Mucosa of stomach (tissue), 1 donor: ENCODE data around the gene TGFBR3.

Experiments used
- H3K27me3 ChIP-seq: one replicate; pipeline ENCODE4 v1.7.0; 2013; ENCODE audit warnings: mild to moderate bottlenecking, low read length; ENCODE audit not compliant: control insufficient read depth, insufficient read depth
- H3K36me3 ChIP-seq: one replicate; pipeline ENCODE4 v1.7.0; 2013; ENCODE audit warnings: low read length; ENCODE audit not compliant: control insufficient read depth, insufficient read depth
- H3K4me1 ChIP-seq: one replicate; pipeline ENCODE4 v1.7.0; 2013; ENCODE audit warnings: mild to moderate bottlenecking, low read length; ENCODE audit not compliant: control insufficient read depth, insufficient read depth
- H3K4me3 ChIP-seq: one replicate; pipeline ENCODE4 v1.7.0; 2013; ENCODE audit warnings: low read length
- H3K9ac ChIP-seq: one replicate; pipeline ENCODE4 v1.7.0; 2013; ENCODE audit warnings: mild to moderate bottlenecking, low read length, moderate library complexity
- H3K9me3 ChIP-seq: one replicate; pipeline ENCODE4 v1.7.0; 2013; ENCODE audit warnings: mild to moderate bottlenecking, low read length, moderate library complexity; ENCODE audit not compliant: control insufficient read depth
- donor health status: Pancreatic carcinoma.

The TGFBR3 gene

DNA sequence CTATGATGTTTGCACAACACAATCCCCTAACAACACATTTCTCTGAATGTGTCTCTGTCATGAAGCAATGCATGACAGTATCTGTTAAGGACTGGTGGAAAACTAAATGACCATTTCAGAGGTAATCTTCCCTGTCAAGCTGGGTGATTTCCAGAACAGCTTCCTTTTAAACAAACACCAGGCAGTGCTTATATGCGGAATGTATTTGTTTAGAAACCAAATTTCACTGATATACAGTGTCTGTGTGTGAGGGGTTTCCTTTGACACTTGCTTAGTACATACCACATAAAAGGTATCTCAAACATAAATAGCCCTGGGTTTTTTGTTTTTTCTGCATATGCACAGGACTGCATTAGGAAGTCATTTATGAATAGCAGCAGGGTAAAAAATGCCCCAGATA is 95.6 kb downstream of the TGFBR3 start:
- Histone ChIP-seq H3K9me3 (no peaks in the 10 kb centered on the region), H3K9ac (no peak overlapping the region), H3K36me3 (no peaks in the 10 kb centered on the region), H3K4me1 (peaks cover 11% of the 10 kb centered on the region), H3K4me3 (no peak overlapping the region), H3K27me3 (no peaks in the 10 kb centered on the region)

DNA sequence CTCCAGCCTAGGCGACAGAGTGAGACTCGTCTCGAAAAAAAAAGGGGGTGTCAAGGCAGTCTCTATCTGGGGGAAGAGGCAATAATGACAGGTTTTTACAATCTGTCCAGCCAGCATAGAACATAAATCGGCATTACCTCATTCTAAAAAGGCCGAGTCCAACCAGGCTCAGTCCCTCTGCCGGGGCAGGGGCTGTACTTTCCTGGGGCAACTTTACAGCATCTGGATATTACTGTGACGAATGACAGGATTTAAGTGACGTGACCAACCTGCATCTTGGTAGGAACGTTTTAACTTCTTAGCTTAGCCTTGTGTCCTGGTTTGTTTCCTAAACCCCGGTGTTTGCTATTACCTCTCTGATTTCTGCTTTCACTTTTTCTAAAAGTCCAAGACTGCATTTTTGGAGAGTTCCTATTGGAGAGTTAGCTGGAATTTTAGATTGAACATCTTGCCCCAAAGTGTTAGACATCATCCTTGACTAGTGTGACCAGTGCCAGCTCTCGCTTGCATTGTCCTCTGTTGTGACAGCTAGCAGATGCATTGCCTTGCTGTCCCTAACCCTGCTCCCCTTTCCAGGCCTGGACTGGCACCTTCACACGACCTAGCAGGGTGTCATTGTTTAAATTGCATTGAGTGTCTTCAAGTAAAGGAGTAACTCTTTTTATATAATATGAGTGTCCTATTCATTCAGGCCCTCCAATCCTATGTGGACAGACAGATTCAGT is 96.5 kb downstream of the TGFBR3 start:
- peaks cover 11% of the 10 kb centered on the region for H3K4me1 ChIP-seq
- H3K4me3 ChIP-seq, result no peak overlapping the region
- no peak overlapping the region for H3K9ac ChIP-seq
- H3K27me3 ChIP-seq, result no peaks in the 10 kb centered on the region
- no peaks in the 10 kb centered on the region for H3K36me3 ChIP-seq
- H3K9me3 ChIP-seq, result no peaks in the 10 kb centered on the region

DNA sequence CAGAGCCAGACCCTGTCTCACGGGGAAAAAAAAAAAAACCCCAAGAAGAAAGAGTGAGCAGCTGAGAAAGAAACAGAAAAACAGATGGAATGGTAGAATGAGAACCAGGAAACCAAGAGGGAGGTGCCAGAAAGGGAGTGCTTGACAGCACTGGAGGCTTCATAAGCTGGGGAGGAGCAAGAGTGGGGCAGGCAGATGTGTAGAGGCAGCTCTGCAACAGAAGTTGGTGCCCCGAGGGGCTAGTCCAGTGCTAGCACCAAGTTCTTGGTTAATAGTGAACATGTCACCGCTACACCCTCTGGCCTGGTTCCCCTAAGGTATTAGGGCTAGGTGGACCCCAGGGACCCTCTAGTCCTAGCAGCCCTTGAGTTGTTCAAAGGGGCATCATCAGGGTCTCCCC is 98.0 kb downstream of the TGFBR3 start:
- H3K9ac ChIP-seq, result no peak overlapping the region
- peaks cover 11% of the 10 kb centered on the region for H3K4me1 ChIP-seq

DNA sequence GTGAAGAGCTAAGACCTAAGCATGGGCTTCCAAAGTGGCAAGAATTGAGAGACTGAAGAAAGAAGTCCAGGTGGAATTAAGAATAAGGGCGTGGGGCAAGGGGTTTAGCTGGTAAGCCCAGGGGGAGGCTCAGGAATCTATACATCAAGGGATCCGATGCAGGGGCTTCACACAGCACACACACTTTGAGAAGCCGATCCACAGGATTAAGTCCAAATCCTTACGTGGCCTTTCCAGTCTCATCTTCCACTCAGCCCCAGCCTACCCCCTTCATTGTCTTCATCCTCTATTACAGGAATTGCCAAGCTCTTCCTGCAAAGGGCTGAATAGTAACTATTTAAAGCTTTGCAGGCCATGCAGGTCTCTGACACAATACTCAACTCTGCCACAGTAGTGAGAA is 101.3 kb downstream of the TGFBR3 start:
- no peaks in the 10 kb centered on the region for H3K27me3 ChIP-seq

More for the DNA sequence above, 98.0 kb downstream of the TGFBR3 start:
- no peaks in the 10 kb centered on the region for H3K9me3 ChIP-seq
- H3K36me3 ChIP-seq, result no peaks in the 10 kb centered on the region
- H3K27me3 ChIP-seq, result no peaks in the 10 kb centered on the region
- no peak overlapping the region for H3K4me3 ChIP-seq

DNA sequence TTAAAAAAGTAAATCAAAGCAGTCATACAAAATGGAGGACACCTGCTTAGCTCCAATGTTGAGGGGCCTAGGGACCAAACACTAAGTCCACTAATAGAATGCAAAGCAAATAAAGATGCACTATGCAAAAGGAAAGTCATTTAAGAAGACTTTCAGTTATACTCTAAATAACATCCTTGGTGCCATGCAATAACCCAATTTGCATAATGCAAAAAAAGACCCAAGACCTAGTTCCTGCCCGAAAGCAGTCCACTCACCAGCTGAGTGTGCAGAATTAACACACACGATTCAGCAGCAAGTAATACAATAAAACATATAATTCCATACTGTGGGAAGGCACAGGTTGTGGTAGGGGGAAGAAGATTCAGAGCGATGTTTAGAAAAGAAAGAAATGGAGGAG is 101.8 kb downstream of the TGFBR3 start:
- no peaks in the 10 kb centered on the region for H3K27me3 ChIP-seq
- H3K9me3 ChIP-seq, result no peaks in the 10 kb centered on the region
- no peak overlapping the region for H3K9ac ChIP-seq
- no peaks in the 10 kb centered on the region for H3K36me3 ChIP-seq
- H3K4me3 ChIP-seq, result no peak overlapping the region
- H3K4me1 ChIP-seq, result no peaks in the 10 kb centered on the region

More for the DNA sequence above, 101.3 kb downstream of the TGFBR3 start:
- H3K36me3 ChIP-seq, result no peaks in the 10 kb centered on the region
- H3K9ac ChIP-seq, result no peak overlapping the region
- no peaks in the 10 kb centered on the region for H3K9me3 ChIP-seq
- H3K4me1 ChIP-seq, result no peaks in the 10 kb centered on the region
- H3K4me3 ChIP-seq, result no peak overlapping the region

DNA sequence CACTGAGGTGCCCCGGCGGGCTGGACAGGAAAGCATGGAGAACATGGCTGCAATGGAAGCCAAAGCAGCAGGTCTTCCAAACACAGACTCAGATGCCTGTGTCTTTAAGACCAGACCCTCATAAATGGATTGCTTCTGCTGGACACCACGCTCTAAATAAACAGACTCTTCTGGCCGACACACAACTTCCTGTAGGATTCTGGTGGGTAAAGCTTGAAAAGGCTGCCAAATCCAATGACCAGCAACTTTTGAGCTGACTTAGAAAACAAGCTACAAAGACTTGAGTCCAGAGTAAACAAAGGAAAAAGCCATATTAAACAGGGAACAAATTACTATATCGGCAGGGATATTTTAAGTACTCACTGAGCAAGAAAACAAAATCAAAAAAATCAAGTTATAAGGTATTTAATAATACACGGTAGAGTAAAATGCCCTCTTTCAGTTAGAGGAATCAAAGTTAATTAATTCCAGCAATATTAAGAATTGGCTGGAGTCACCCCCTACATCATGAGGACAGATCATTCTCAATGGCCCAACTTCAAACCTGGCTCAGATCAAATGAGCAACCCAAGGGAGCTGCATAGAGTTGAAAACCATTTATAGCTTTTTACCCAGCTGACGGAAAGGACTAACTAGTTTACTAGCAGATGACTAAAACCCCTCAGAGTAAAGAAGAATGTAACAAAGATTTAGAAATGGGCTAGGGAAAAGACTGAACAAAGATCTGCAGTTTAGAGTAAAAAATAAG is 102.4 kb downstream of the TGFBR3 start:
- Histone ChIP-seq H3K36me3 (no peaks in the 10 kb centered on the region), H3K4me1 (no peaks in the 10 kb centered on the region), H3K4me3 (no peak overlapping the region), H3K27me3 (no peaks in the 10 kb centered on the region), H3K9me3 (no peaks in the 10 kb centered on the region), H3K9ac (no peak overlapping the region)

DNA sequence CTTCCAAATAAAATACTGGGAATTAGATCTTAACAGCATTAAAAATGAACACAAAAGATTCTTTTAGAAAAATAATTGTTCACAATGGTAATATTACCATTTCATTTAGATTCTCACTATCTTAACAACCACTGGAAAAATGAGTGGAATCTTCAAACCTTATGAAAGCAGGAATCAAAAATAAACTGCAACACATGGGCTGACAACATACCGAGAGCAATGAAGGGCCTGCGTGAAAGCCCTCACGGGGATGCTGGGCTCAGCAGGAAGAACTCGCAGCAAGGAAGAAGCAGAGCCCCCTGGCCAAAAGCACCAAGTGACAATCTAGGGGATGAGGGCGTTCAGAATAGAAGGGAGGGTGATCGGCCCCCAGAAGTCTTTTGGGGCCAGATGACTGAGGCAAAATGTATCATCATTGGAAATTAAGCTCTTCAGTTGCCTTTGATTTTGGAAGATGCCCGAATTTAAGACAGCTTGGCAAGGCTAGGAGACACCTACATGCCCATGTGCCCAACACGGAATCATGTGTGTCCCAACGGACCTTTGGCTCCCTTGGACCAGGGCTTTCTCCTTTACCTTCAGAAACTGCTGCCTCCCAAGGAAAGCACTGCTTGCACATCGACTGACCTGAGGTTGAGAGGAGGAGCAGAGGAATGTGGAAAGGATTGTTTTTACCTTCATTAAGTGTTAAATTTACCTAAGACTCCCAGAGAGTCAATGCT is 103.9 kb downstream of the TGFBR3 start:
- Histone ChIP-seq H3K36me3 (no peaks in the 10 kb centered on the region), H3K27me3 (no peaks in the 10 kb centered on the region), H3K4me1 (no peaks in the 10 kb centered on the region), H3K9ac (no peak overlapping the region), H3K9me3 (no peaks in the 10 kb centered on the region), H3K4me3 (no peak overlapping the region)

DNA sequence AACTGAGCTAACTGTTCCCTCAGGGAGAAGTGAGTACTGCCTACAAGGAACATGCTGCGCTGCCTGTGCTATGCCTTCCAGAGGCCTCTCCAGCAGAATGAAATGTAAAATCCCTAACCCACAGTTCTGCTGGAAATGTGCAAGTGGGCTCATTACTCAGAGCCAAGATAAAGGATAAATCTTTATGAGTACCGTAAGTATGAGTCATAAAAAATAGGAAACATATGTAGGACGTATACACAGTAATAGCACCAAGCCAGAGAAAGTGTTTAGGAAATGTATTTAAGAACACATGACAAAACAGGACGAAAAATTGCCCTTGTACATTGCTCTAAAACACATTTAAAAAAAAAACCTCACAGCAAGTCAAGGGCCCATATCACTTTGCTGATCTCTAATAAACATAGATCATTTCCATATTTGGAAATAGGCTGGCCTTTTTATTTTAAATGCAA is 104.6 kb downstream of the TGFBR3 start:
- Histone ChIP-seq H3K4me3 (no peak overlapping the region), H3K4me1 (no peaks in the 10 kb centered on the region), H3K27me3 (no peaks in the 10 kb centered on the region), H3K36me3 (no peaks in the 10 kb centered on the region), H3K9ac (no peak overlapping the region), H3K9me3 (no peaks in the 10 kb centered on the region)

DNA sequence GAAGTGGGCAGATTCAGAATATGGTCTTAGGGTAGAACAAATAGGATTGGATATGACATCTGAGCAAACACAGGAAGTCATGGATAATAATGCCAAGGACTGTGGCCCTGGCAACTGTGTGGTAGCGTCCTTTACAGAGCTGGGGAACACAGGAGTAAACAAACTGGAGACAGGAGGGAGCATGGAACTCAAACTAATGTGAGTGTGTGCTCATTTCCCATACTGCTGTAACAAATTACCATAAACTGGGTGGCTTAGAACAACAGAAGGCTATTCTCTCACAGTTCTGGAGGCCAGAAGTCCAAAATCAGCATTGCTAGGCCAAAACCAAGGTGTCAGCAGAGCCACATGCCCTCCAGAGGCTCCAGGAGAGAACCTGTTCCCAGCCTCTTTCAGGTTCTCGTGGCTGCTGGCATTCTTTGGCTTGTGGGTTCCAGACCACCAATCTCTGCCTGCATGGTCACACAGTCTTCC is 106.4 kb downstream of the TGFBR3 start:
- Histone ChIP-seq H3K9me3 (no peaks in the 10 kb centered on the region), H3K27me3 (no peaks in the 10 kb centered on the region), H3K4me1 (no peaks in the 10 kb centered on the region), H3K9ac (no peak overlapping the region), H3K4me3 (no peak overlapping the region), H3K36me3 (no peaks in the 10 kb centered on the region)

DNA sequence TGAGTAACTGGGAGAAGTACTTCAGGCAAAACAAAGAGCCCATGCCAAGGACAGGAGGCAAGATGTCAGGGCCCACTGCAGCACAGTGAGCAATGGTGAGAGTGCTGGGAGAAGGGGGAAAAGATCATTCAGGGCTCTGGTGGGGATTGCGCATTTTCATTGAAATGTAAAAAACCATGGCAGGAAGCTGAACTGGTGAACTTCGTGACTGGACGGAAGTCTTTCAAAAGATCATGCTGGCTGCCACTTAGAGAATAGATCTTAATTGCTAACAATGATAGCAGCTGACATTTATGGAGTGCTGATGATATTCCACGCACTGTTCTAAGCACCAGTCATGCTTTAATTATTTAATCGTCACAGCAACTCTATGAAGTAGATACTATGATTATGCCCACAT is 107.0 kb downstream of the TGFBR3 start:
- Histone ChIP-seq H3K9me3 (no peaks in the 10 kb centered on the region), H3K36me3 (no peaks in the 10 kb centered on the region), H3K9ac (no peak overlapping the region), H3K27me3 (no peaks in the 10 kb centered on the region), H3K4me1 (no peaks in the 10 kb centered on the region), H3K4me3 (no peak overlapping the region)

DNA sequence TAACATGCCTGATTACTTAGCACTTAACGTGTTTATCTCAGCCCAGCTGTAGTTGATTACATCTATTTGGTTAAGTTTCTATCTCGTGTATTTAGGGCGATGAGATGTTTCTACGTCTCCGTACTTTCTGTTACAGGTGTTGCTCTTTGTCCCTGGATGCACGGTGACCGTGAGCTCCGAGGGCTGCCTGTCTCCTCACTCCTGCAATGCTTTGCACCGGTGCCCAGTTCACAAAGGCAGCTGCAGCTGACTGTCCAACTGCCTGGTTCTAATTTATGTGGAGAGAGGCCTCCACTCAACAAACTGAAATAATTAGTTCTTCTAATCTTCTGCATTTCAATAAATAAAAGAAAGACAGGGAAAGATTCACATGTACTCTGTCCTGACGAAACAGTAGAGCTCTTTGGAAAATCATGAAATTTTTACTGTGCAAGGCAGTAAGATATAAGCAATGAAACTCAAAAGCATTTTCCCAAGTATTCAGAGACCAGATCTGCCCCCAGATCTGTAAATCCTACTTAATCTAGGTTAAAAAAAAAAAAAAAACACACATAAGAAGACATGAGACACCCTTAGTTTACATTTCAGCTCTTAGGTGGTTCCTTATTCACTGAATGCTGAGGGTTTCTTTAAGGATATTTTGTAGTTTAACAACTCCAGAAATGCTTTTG is 108.2 kb downstream of the TGFBR3 start:
- Histone ChIP-seq H3K36me3 (no peaks in the 10 kb centered on the region), H3K9me3 (no peaks in the 10 kb centered on the region), H3K4me3 (no peak overlapping the region), H3K27me3 (no peaks in the 10 kb centered on the region), H3K4me1 (no peaks in the 10 kb centered on the region), H3K9ac (no peak overlapping the region)
